GM04503 (cell line): ENCODE measurements around the gene PRM3.

Source experiments
- DNase-seq: peaks from one replicate; pipeline ENCODE4 v3.0.0-alpha.2; 2012; ENCODE audit warnings: low read depth

The PRM3 gene

DNA sequence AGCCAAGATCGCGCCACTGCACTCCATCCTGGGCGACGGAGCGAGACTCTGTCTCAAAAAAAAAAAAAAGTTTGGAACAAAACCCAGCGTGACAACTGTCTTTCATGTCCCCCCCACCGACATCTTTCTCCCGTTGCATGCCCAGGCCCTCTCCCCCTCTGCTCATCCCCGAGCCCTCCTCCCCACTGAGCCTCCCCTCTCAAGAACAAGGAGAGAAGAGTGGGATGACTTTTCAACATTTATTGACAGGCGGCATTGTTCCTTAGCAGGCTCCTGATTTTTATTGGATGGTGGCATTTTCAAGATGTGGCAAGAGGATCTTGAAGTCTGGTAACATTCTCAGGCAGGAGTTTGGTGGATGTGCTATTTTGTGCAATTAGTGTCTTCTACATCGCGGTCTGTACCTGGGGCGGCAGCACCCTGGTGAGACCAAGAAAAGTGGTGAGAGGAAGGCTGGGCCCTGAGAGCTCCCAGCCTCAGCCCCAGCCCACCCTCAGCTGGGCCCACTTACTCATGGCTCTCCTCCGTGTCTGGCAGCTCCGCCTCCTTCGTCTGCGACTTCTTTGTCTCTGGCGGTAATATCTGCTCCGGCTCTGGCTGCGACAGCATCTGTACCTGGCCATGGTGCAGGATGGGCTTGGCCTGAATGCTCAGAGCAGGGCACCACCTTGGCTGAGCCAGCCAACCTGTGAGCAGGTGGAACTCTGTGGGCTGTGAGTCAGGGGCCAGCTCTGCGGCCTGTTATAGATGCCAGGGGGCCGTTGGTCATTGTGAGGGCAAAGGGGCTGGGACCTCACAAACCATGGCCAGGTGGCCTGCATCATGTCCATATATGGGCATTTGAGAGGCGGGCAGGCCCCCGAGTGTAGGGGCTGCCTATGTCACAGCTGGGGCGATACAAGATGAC lies 7.4 kb upstream of the PRM3 start, which contains the start of gene PRM1:
PRM1 (minus strand) TSS at position 715 of the 907 bp plus-strand sequence; CDS start at position 623, 92 bp downstream.
- DNase-seq = no peak

GRCh38 chr16:11278681-11279628 lies 5.5 kb upstream of the PRM3 start:
- no peak for DNase-seq

DNA sequence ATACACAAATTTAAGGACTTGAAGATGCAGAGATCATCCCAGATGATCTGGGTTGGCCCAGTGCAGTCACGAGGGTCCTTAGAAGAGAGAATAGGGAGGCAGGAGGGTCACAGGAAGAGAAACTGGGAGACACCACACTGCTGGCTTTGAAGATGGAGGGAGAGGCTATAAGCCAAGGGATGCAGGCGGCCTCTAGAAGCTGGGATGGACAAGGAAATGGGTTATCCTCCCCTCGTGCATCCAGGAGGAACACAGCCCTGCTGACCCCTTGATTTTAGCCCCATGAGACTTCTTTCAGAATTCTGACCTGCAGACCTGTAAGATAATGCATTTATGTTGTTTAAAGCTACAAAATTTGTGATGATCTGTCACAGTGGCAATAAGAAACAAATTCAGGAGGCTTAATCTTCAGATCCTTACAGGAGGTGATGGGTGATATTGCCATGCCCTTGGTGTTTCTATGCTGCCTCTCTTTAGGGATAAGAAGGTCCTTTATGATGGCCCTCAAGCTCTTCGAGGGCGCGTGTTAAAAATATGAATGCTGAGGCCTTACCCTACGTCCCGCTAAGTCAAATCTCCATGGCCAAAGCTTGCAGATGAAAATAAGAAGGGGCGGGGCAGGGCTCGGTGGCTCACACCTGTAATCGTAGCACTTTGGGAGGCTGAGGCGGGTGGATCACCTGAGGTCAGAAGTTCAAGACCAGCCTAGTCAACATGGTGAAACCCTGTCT lies 4.3 kb upstream of the PRM3 start:
- no peak for DNase-seq

GRCh38 chr16:11276896-11277593 lies 3.6 kb upstream of the PRM3 start:
- no peak for DNase-seq

- no peak for DNase-seq
Observed at GRCh38 chr16:11276143-11276895, 2.9 kb upstream of the PRM3 start, which contains the start of gene PRM2. TSS of gene PRM2 (minus strand) at chr16:11276480. CDS start at chr16:11276370, 110 bp downstream.

DNA sequence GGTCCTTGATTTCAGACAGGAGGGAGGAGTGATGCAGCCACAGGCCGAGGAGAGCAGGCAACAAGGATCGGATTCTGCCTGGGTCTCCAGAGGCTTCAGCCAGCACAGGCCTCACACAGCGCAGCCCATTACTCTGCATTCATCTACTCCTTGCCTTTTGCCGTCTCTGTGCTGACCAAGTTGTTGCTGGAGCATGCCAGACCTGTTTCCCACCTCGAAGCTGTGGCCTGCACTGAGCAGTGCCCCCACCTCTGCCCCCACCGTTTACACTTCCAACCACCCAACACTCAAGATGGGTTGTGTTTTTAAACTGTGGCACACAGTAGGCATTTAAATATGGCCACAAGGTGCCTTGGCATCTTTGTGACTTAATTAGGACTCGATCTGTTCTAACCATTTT lies 1.5 kb upstream of the PRM3 start:
- no peak for DNase-seq

GRCh38 chr16:11273721-11274324 lies 394 bp upstream of the PRM3 start:
- no peak for DNase-seq

DNA sequence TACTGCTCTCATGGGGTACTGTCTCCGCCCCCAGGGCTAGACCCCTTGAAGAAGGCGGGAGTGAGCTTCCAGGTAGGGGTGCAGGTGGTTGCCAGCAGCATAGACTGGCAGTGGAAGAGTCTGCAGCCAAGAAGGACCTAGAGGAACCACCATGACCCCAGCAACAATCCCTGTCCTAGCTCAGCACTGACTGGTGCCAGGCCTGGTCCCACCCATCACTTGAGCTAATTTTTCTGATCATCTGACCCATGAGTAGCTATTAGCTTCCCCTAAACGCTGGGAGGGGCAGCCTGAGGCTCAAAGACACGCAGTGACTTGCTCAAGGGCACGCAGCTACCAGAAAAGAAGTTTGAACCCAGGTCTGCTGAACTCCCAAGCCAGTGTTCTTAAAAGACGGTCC lies 945 bp downstream of the PRM3 start:
- no peak for DNase-seq

GRCh38 chr16:11271610-11272009 lies 1.8 kb downstream of the PRM3 start:
- DNase-seq = no peak

GRCh38 chr16:11270602-11271162 lies 2.7 kb downstream of the PRM3 start:
- no peak for DNase-seq

DNA sequence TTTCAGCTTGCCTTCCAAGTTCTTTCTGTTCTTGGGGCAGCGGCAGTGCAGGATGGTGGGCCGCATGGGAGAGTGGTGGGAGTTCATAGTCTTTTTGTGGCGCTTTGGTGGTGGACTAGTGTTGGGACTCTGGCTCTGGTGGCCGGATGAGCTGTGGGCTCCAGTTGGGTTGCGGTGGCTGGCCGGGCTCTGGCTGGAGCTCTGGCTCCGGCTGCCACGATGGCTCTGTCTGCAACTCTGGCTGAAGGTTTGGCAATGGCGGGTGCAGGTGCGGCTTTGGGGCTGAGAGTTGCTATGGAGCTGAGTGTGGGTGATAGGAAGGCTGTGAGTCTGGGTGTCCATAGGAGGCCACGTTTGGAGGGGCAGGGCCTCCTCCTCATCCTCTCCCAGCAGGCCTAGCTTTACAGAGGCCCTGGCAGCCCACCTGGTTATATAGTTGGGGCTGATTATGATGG lies 4.5 kb downstream of the PRM3 start, which contains the start of gene TNP2:
TNP2 (minus strand) TSS at position 405 of the 455 bp plus-strand sequence; CDS start at position 342, 63 bp downstream.
- DNase-seq = no peak

- DNase-seq = no peak
Observed at GRCh38 chr16:11265124-11265523, 8.3 kb downstream of the PRM3 start.

DNA sequence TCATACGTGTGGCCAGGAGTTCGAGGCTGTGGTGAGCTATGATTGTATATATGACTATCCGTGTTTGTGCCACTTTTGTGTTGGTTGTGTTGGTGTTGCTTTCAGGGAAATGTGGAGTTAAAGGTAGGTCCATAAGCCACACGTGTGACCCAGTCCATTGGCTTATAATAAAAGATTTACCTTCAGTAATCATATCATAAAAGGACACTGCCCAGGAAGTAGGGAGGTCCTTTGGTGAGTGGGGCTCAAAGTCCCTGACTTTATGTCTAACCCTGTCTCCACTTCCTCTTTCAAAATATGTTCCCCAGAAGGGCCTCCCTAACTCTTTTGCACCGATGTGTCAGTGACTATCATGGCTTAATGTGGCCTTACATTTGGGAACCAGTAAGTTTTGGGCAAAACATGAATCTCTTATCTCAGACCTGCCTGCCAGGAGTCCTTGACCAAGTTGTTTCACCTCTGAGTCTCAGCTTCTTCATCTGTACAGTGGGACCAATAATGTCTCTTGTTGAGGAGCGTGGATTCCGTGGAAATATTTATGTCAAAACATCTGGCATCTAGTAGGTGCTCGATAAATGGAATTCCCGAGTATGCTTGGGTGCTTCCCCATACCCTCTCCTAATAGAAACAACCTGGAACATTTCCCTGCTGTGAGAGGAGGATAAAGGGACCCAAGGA lies 9.1 kb downstream of the PRM3 start:
- no peak for DNase-seq

DNA sequence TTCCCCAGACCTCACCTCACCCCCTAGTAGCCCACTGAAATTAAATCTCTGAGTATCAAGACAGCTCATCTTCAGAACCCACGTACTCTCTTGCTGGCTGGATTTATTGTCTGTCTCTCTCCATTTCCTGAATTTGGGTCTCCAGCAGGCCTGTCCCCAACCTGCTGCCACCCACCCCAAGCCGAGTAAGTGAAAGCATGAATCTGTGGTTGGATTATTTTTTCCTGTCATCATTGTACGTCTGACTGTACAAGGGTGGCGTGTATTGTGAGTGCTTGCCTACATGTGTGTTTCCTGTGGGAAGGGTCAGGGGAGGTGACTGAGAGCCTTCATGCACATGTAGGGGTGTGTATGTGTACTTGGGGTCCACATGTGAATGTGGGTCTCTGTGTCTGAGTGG lies 9.7 kb downstream of the PRM3 start:
- DNase-seq = no peak

- DNase-seq = no peak
Observed at GRCh38 chr16:11262915-11263314, 10.5 kb downstream of the PRM3 start.

- DNase-seq = no peak
Observed at GRCh38 chr16:11260596-11260966, 12.8 kb downstream of the PRM3 start.

DNA sequence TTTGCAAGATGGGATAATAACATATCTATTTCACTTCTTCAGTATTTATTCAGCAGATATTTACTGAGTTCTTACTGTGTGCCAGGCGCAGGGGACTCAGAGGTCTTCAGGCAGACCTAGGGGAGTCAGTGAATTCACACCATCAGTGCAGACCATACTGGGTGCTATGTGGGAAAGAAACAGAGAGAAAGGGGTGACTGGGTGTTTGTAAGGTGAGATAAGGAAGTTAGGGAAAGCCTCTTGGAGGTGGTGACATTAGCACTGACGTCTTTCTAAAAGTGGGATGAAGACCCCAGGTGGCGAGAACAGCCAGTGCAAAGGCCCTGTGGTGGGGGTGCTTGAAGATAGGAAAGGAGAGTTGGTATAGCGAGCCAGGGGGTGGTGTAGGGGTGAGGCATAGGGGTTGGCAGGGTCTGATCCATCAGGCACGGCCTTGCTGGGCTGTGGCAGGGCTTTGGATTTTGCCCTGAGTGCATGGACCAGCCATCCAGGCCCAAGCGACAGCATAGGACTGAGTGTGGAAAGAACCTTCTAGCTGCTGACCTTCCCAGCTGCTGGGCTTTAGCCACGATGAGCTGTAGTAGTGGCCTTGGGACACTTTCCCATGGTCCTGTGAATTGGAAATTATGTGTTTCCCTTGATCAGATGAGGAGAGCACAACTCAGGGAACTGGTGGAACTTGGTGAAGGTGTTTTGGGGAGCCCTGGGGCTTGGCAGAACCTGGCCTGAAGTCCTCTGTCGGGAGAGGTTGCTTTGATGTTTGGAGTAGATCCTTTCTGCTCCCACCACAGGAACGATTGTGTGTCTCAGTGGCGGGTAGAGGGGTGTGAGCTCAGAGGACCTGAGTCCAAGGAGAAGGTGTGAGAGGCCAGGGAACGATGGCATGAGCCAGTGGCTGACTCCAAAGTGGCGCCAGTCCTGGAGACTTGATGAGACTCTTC lies 13.5 kb downstream of the PRM3 start:
- no peak for DNase-seq
